Fibroblast of the aortic adventitia (primary cell): Measurements from ENCODE around the gene FOXL1. TPM values are rescaled to one million over a fixed set of nuclear protein-coding genes. Genes with fewer than 3 reads are reported as not detected.

ENCODE experiments used
- DNase-seq: peaks from one replicate; pipeline ENCODE4 v3.0.0-alpha.2; 2010; ENCODE audit warnings: low read depth
- H3K4me3 ChIP-seq: 2 replicates; pipeline ENCODE4 v1.5.1; 2011; ENCODE audit warnings: low read depth, mild to moderate bottlenecking, control low read depth, low read length, moderate library complexity
- total RNA-seq: library from RNA; depleted of rRNA; stranded (reverse); fragments of >200 nt; gene quantifications from 2 replicates; pipeline ENCODE4 v1.2.3, GENCODE V29; 2012; ENCODE audit warnings: low replicate concordance
- TF ChIP-seq, protein P1 (sequence below): IDR thresholded peaks from 2 replicates; pipeline ENCODE4 v1.5.1; 2011; ENCODE audit warnings: mild to moderate bottlenecking, low read length, control low read depth, inconsistent platforms; ENCODE audit not compliant: insufficient read depth

Gene FOXL1
- total RNA-seq, 1 donor = 5.8 TPM

- DNase-seq = no peak
- H3K4me3 ChIP-seq = no peak overlapping the region
- TF ChIP-seq, protein P1, sequence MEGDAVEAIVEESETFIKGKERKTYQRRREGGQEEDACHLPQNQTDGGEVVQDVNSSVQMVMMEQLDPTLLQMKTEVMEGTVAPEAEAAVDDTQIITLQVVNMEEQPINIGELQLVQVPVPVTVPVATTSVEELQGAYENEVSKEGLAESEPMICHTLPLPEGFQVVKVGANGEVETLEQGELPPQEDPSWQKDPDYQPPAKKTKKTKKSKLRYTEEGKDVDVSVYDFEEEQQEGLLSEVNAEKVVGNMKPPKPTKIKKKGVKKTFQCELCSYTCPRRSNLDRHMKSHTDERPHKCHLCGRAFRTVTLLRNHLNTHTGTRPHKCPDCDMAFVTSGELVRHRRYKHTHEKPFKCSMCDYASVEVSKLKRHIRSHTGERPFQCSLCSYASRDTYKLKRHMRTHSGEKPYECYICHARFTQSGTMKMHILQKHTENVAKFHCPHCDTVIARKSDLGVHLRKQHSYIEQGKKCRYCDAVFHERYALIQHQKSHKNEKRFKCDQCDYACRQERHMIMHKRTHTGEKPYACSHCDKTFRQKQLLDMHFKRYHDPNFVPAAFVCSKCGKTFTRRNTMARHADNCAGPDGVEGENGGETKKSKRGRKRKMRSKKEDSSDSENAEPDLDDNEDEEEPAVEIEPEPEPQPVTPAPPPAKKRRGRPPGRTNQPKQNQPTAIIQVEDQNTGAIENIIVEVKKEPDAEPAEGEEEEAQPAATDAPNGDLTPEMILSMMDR = no peak
Measured at GRCh38 chr16:86614699-86615098, 36.4 kb downstream of the FOXL1 start.

DNA sequence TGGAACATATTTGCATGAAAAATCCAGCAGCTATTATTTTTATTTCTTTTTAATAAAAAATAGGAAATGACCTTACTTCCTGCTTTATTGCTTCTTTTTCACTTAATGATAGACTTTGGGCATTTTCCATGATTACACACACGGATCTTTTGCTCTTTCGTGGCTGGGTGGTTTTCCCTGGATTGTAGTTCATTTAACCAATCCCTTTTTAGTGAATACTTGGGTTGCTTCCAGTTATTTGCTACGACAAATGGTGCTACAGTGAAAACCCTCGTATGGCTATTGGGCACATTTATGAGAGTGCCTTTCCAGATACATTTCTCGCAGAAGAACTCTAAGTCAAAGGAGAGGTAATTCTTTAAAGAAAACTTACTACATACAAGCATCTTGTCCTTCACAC lies 38.6 kb downstream of the FOXL1 start:
- H3K4me3 ChIP-seq = no peak overlapping the region
- no peak for DNase-seq
- TF ChIP-seq, protein P1 = no peak

DNA sequence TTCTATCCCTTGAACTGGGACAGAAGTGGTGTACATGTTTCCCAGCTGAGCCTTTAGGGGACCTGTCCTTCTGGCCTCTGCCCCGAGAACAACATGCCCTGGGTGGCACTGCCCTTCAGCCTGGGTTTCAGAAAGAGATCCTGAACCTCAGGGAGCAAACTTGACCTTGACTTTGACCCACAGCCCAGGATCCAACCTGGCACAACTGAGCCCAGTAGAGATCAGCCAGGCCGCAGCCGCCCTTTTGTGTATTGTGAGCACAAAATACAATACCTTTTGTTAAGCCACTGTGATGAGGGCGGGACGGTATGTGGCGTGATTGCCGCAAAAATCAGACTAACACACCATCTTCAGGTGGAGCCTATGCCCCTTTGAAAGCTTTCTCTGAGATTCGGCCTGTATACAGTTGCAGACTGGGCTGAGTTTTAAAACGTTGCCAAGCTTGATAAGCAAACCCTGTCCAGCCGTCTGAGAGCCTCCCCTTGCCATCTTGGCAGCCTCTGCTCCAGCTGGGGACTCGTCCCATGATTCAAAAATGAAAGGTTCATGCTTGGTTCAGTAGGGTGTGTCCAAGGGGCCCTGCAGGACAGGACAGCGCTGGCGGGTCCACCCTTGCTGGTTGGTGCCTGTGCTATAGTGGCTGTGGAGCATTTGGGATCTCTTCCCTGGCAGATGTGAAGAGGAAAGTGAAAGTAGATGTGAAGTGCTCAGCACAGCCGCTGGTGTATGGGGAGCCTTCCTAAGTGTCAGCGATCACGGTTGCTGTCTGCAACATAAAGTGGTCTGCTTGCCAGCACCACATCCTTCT lies 40.3 kb downstream of the FOXL1 start:
- peak overlapping the region; percentile 44 for H3K4me3 ChIP-seq
- TF ChIP-seq, protein P1 = no peak
- DNase-seq = peak; percentile 63

DNA sequence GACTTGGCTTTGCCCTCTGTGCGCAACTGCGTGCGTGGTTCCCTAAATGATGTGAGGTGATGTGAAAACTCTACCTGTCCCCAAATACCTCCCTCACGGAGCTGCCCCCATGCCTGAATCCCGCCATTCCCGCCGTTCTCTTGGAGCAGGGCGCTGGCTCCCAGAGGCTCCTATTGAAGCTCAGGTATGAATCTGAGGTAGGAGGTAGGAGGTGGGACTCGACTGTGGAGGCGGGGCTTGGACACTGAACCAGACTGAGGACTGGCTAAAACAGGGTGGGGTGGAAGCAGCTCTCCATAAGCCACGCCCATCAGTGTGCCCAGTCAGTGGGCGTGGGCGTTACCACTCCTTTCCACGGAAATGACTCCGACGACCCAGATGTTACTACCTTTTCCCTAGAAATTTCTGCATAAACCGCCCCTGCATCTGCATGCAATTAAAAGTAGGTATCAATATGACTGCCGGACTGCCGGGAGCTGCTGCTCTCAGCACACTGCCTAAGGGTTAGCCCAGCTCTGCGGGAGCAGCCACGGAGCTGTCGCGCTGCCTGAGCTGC lies 41.0 kb downstream of the FOXL1 start:
- H3K4me3 ChIP-seq = peak overlapping the region; percentile 44
- TF ChIP-seq, protein P1 = no peak
- no peak for DNase-seq

- TF ChIP-seq, protein P1 = no peak
- DNase-seq = no peak
- no peak overlapping the region for H3K4me3 ChIP-seq
Measured at GRCh38 chr16:86620184-86620583, 41.8 kb downstream of the FOXL1 start.

- H3K4me3 ChIP-seq = no peak overlapping the region
- TF ChIP-seq, protein P1 = no peak
- DNase-seq = no peak
Measured at GRCh38 chr16:86621966-86622365, 43.6 kb downstream of the FOXL1 start.
